ENCODE measurements around the gene GAP43. TPM values are rescaled to one million over a fixed set of nuclear protein-coding genes. Genes with fewer than 3 reads are reported as not detected.

Gene GAP43
- total and polyA plus RNA-seq, 2 of the 13 experiments (the other 11 are each of a cell fraction or from before 2014, with no cell fraction given) = not detected

GRCh38 chr3:115580566-115580965 lies 42.7 kb upstream of the GAP43 start:
- 25% methylated on average over 1 of the region's 1 CpG for WGBS (ENCODE audit: low lambda C conversion rate)
- H3K4me1 ChIP-seq (ENCODE audit: insufficient read depth, low read length) = no peaks in the 10 kb centered on the region
- intact Hi-C loops (cut with micrococcal nuclease; ENCODE audit: unreplicated experiment) = no loop called here
- no peaks in the 10 kb centered on the region for H3K79me2 ChIP-seq (ENCODE audit: insufficient read depth, low read length)
- no TSS peak for BruUV-seq (replicated peaks)
- no peak for ATAC-seq
- TF ChIP-seq ZNF678 (CRISPR knock-in tag; IDR thresholded peaks at IDR 0.05) = no peak
- no peak for TF ChIP-seq RAD21 (CRISPR knock-in tag; IDR thresholded peaks at IDR 0.05)
- no peak for TF ChIP-seq ZNF407 (CRISPR knock-in tag; IDR thresholded peaks at IDR 0.05; ENCODE audit: not compliant biosample characterization)
- no peak for TF ChIP-seq KLF6 (CRISPR knock-in tag; IDR thresholded peaks at IDR 0.05)
- no peak for TF ChIP-seq DNMT3B (CRISPR knock-in tag; conservative IDR thresholded peaks at IDR 0.05)
- TF ChIP-seq AFF4 (CRISPR knock-in tag; IDR thresholded peaks at IDR 0.05) = no peak
- TF ChIP-seq HMG20A (CRISPR knock-in tag; IDR thresholded peaks at IDR 0.05; ENCODE audit: borderline replicate concordance) = no peak
- TF ChIP-seq ZNF101 (CRISPR knock-in tag; IDR thresholded peaks at IDR 0.05; ENCODE audit: borderline replicate concordance, low read depth) = no peak
- no peak for TF ChIP-seq ZNF552 (CRISPR knock-in tag; IDR thresholded peaks at IDR 0.05; ENCODE audit: borderline replicate concordance)
- TF ChIP-seq NR2C2 (CRISPR knock-in tag; IDR thresholded peaks at IDR 0.05; ENCODE audit: borderline replicate concordance) = no peak
- TF ChIP-seq IRF2 (CRISPR knock-in tag; IDR thresholded peaks at IDR 0.05) = no peak
- TF ChIP-seq NFKB2 (CRISPR knock-in tag; IDR thresholded peaks at IDR 0.05; ENCODE audit: borderline replicate concordance) = no peak
- TF ChIP-seq RXRB (CRISPR knock-in tag; IDR thresholded peaks at IDR 0.05; ENCODE audit: borderline replicate concordance) = no peak
- TF ChIP-seq RARA (CRISPR knock-in tag; IDR thresholded peaks at IDR 0.05) = no peak
- H3K27me3 ChIP-seq (ENCODE audit: control insufficient read depth in 1 of 2, insufficient read depth in 2 of 2, low read length in 2 of 2) = 0 out of 5 replicates have a peak, but pooled peaks cover 0 to 2% of the 10 kb centered on the region in 2 experiments
- H3K9me3 ChIP-seq (ENCODE audit: low read length) = no peaks in the 10 kb centered on the region
- no peak overlapping the region for H3K4me3 ChIP-seq (replicated peaks in 1 of 3; ENCODE audit: insufficient read depth in 1 of 3, low read depth in 2 of 3, low read length in 3 of 3)
- no peak for FAIRE-seq
- H3K27ac ChIP-seq (ENCODE audit: extremely low read length, insufficient read depth, low read length) = no peak overlapping the region
- no peak for DNase-seq (ENCODE audit: low spot score)
- H4K20me1 ChIP-seq (ENCODE audit: insufficient read depth, low read length) = no peaks in the 10 kb centered on the region
- POLR2A ChIA-PET = no interaction called here
- H3K9ac ChIP-seq (ENCODE audit: insufficient read depth, low read depth, low read length) = no peak overlapping the region
- in situ Hi-C loops (cut with HindIII; ENCODE audit: extremely low pct_ligation_motif_present, low pct_unique_long_range_greater_than_20kb) = no loop called here
- H3K4me2 ChIP-seq (ENCODE audit: low read depth, low read length) = no peak overlapping the region
- no peaks in the 10 kb centered on the region for H3K36me3 ChIP-seq (replicated peaks in 1 of 2; ENCODE audit: control insufficient read depth in 1 of 2, insufficient read depth in 2 of 2, low read length in 2 of 2)
- H2AFZ ChIP-seq (ENCODE audit: low read length) = no peak overlapping the region
- CTCF ChIA-PET (ENCODE audit: low intra/inter-chr PET ratio, low total read pairs) = no interaction called here
